Osteoblast (primary cell): ENCODE data around the gene MPV17L2. TPM values are rescaled to one million over a fixed set of nuclear protein-coding genes. Genes with fewer than 3 reads are reported as not detected.

Experiments
- DNase-seq: peaks from one replicate; pipeline ENCODE4 v3.0.0; 2011; ENCODE audit warnings: low spot score, mixed read lengths; ENCODE audit not compliant: insufficient read length; ENCODE audit errors: missing footprints
- H2AFZ ChIP-seq: 2 replicates; pipeline ENCODE4 v1.6.0; 2011; ENCODE audit warnings: mild to moderate bottlenecking, low read length
- H3K27ac ChIP-seq: 2 replicates; pipeline ENCODE4 v1.5.1; 2011; ENCODE audit warnings: mild to moderate bottlenecking, low read depth, low read length, moderate library complexity
- H3K27me3 ChIP-seq: 2 replicates; pipeline ENCODE4 v1.6.0; 2012; ENCODE audit warnings: mild to moderate bottlenecking, control low read depth, inconsistent platforms, low read length, moderate library complexity; ENCODE audit not compliant: insufficient read depth
- H3K36me3 ChIP-seq: 2 replicates; pipeline ENCODE4 v1.5.1; 2011; ENCODE audit warnings: mild to moderate bottlenecking, low read length, control low read depth, moderate library complexity; ENCODE audit not compliant: insufficient read depth
- H3K4me1 ChIP-seq: 2 replicates; pipeline ENCODE4 v1.5.1; 2011; ENCODE audit warnings: mild to moderate bottlenecking, low read length, control low read depth, moderate library complexity; ENCODE audit not compliant: insufficient read depth
- H3K4me2 ChIP-seq: 2 replicates; pipeline ENCODE4 v1.6.0; 2011; ENCODE audit warnings: mild to moderate bottlenecking, low read length; ENCODE audit not compliant: insufficient read depth
- H3K4me3 ChIP-seq: fragments of 200-600 bp; sonication (generic); 3 replicates; pipeline ENCODE4 v1.5.1; 2012; ENCODE audit warnings: mild to moderate bottlenecking, low read length, inconsistent platforms; ENCODE audit not compliant: insufficient read depth
- H3K79me2 ChIP-seq: 2 replicates; pipeline ENCODE4 v1.6.0; 2012; ENCODE audit warnings: mild to moderate bottlenecking, low read length, control low read depth, inconsistent platforms; ENCODE audit not compliant: insufficient read depth
- H3K9me3 ChIP-seq: 2 replicates; pipeline ENCODE4 v1.5.1; 2011; ENCODE audit warnings: low read depth, low read length, control low read depth
- H4K20me1 ChIP-seq: 2 replicates; pipeline ENCODE4 v1.6.0; 2012; ENCODE audit warnings: mild to moderate bottlenecking, low read length, control low read depth; ENCODE audit not compliant: insufficient read depth
- CTCF ChIP-seq: IDR thresholded peaks from 2 replicates; pipeline ENCODE4 v1.5.1; 2011; ENCODE audit warnings: mild to moderate bottlenecking, low read depth, low read length, moderate library complexity; ENCODE audit errors: extremely low read depth
- total RNA-seq: library from RNA; depleted of rRNA; stranded (reverse); fragments of >200 nt; gene quantifications from 2 replicates; pipeline ENCODE4 v1.2.3, GENCODE V29; 2012

The MPV17L2 gene
- total RNA-seq, 1 donor = 8.3 TPM

- H3K4me2 ChIP-seq = peak overlapping the region; percentile 96
- H3K27me3 ChIP-seq = no peaks in the 10 kb centered on the region
- H3K4me1 ChIP-seq = peaks cover 19% of the 10 kb centered on the region
- H3K4me3 ChIP-seq = peak overlapping the region; percentile 82
- H3K36me3 ChIP-seq = peaks cover 15% of the 10 kb centered on the region
- DNase-seq = peak; percentile 72
- peaks cover 3% of the 10 kb centered on the region for H3K79me2 ChIP-seq
- H3K27ac ChIP-seq = peak overlapping the region; percentile 70
- H4K20me1 ChIP-seq = no peaks in the 10 kb centered on the region
- H3K9me3 ChIP-seq = no peaks in the 10 kb centered on the region
- peak overlapping the region; percentile 23 for H2AFZ ChIP-seq
- no peak for TF ChIP-seq CTCF
Measured at GRCh38 chr19:18193388-18194180, 566 bp downstream of the MPV17L2 start.

GRCh38 chr19:18194181-18194530 lies 1.1 kb downstream of the MPV17L2 start:
- Histone ChIP-seq H3K79me2 (peaks cover 3% of the 10 kb centered on the region), H3K36me3 (peaks cover 15% of the 10 kb centered on the region), H3K4me3 (peak overlapping the region; percentile 82), H3K27ac (peak overlapping the region; percentile 70), H4K20me1 (no peaks in the 10 kb centered on the region), H3K4me2 (peak overlapping the region; percentile 96), H3K4me1 (peaks cover 19% of the 10 kb centered on the region), H3K27me3 (no peaks in the 10 kb centered on the region), H3K9me3 (no peaks in the 10 kb centered on the region), H2AFZ (no peak overlapping the region)
- TF ChIP-seq CTCF = no peak
- DNase-seq = no peak

DNA sequence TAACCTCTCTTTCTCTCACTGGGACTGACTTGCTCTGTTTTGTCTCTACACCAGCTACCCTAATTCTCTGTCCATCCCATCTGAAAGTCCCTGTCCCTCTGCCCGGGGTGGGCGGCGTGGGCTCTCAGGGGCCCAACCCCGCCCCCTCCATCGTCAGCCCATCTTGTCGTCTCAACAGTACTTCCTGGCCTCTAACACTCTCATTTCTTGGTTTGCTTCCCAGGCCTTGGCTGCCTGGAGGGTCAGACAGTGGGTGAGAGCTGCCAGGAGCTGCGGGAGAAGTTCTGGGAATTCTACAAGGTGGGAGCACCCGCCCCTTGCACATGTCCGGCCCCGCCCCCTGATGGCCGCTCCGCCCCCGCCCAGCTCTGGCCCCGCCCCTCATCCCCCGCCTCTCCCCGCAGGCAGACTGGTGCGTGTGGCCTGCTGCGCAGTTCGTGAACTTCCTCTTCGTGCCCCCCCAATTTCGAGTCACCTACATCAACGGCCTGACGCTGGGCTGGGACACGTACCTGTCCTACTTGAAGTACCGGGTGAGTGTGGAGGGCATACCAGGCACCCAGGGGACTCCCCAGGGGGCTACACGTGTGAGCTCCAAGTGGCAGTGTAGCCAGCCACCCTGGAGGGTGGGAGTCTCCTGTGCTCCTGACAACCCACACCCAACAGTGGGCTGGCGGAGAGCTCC lies 1.7 kb downstream of the MPV17L2 start:
- Histone ChIP-seq H3K27ac (peak overlapping the region; percentile 70), H3K27me3 (no peaks in the 10 kb centered on the region), H4K20me1 (no peaks in the 10 kb centered on the region), H3K4me1 (peaks cover 19% of the 10 kb centered on the region), H3K4me3 (peak overlapping the region; percentile 82), H3K9me3 (no peaks in the 10 kb centered on the region), H3K79me2 (peaks cover 3% of the 10 kb centered on the region), H3K36me3 (peaks cover 15% of the 10 kb centered on the region), H2AFZ (no peak overlapping the region), H3K4me2 (peak overlapping the region; percentile 96)
- DNase-seq = peak; percentile 68
- TF ChIP-seq CTCF = no peak

- H2AFZ ChIP-seq = no peak overlapping the region
- H3K9me3 ChIP-seq = no peaks in the 10 kb centered on the region
- H3K4me3 ChIP-seq = no peak overlapping the region
- no peak overlapping the region for H3K4me2 ChIP-seq
- DNase-seq = no peak
- H3K36me3 ChIP-seq = peaks cover 18% of the 10 kb centered on the region
- peaks cover 3% of the 10 kb centered on the region for H3K79me2 ChIP-seq
- no peak overlapping the region for H3K27ac ChIP-seq
- peaks cover 19% of the 10 kb centered on the region for H3K4me1 ChIP-seq
- H3K27me3 ChIP-seq = no peaks in the 10 kb centered on the region
- H4K20me1 ChIP-seq = no peaks in the 10 kb centered on the region
- no peak for TF ChIP-seq CTCF
Measured at GRCh38 chr19:18196511-18196845, 3.5 kb downstream of the MPV17L2 start.
